GM10847 (cell line): Measurements from ENCODE around the gene CCDC148.

Source experiments
- POLR2A ChIP-seq: IDR thresholded peaks from 2 replicates; pipeline ENCODE4 v1.6.1; 2011; ENCODE audit not compliant: insufficient read length; ENCODE audit errors: extremely low read depth

CCDC148 gene

GRCh38 chr2:158402665-158403064 is 53.9 kb downstream of the CCDC148 start:
- TF ChIP-seq POLR2A = no peak

DNA sequence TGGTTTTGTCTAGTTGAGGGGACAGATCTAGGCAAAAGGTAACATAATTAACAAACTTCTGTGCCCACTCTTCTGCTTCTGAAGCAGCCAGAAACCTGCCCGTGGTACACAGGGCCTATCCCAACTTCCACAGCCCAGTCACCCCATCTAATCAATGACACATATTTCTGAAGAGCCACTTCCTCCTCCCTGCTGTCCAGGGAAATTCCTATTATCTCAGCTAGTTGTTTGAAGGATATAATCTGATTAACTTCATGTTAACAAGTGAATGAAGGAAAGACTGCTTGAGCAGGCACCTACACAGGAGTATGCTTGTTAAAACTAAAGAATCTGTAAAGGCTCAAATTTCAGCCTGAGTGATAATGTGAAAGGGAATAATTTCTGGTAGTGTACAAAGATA is 61.4 kb downstream of the CCDC148 start:
- no peak for TF ChIP-seq POLR2A

DNA sequence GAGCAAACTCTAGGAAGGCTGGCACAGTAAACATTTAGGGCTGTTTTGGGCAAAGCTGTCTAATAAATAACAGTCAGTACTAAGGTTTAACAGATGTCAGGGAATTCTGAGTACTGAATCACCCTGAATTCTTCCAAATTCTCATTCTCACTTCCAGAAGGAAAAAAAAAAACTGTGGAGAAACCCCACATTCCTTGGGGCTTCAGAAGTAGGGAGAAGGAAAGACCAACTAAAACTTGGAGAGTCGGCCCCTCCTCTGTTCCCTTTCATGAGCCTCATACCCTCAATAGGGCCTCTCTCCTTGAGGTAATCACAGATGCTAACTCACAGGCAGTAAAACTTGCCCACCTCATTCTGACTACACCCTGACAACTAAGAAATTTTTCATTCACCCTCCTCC is 62.1 kb downstream of the CCDC148 start:
- no peak for TF ChIP-seq POLR2A

GRCh38 chr2:158393886-158394285 is 62.7 kb downstream of the CCDC148 start:
- TF ChIP-seq POLR2A = no peak

DNA sequence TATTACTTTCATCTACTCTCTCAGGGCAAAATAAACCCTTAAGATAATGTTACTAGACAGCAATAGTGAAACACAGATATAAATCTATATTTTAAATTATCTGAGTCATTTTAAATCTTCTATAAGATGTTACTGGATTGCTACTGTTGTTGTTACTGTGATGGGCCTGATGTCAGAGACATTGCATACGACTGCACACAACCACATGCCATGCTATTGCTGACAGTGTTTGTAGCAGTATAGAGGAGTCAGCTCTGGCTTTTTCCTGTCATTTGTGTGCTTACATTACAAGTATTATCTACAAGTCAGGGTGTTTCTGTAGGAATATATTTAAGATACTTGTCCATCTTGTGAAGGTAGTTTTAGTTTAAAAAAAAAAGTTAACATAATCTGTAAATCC is 63.9 kb downstream of the CCDC148 start:
- TF ChIP-seq POLR2A = no peak

GRCh38 chr2:158391876-158392275 is 64.7 kb downstream of the CCDC148 start:
- no peak for TF ChIP-seq POLR2A

DNA sequence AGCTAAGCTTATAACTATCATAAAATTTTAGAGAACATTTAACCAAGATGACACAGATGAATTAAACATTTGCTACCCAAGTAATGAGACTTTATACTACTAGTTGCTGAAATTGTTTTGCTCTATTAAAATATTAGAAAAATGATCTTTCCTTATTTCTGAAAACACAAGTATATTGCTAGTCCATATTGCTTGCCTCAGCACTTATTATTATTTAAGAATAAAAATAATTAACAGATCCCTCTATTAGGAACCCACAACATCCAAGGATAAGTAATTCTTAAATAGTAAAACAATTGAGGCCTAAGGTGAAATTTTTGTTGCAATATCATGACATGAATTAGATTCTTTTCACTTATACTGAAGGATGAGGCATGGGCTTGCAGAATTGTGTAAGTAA is 65.2 kb downstream of the CCDC148 start:
- TF ChIP-seq POLR2A = no peak

- no peak for TF ChIP-seq POLR2A
Measured at GRCh38 chr2:158388159-158388558, 68.4 kb downstream of the CCDC148 start.

GRCh38 chr2:158385646-158386045 is 70.9 kb downstream of the CCDC148 start:
- no peak for TF ChIP-seq POLR2A

DNA sequence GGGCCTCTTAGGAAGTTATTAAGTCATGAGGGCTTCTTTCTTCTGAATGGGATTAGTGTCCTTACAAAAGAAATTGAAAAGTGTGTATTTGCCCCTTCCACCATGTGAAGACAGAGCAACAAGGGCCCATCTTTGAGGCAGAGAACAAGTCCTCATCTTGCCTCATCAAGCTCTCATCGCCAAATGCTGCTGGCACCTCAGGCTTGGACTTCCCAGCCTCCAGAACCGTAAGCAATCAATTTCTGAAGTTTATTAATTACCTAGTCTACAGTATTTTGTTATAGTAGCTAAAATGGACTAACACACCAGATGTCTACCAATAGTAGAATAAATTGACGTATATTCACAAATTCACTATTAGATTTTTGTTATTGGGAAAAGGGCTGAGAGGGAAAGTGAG is 74.6 kb downstream of the CCDC148 start:
- TF ChIP-seq POLR2A = no peak

- no peak for TF ChIP-seq POLR2A
Measured at GRCh38 chr2:158381205-158381604, 75.3 kb downstream of the CCDC148 start.

- TF ChIP-seq POLR2A = no peak
Measured at GRCh38 chr2:158380746-158381145, 75.8 kb downstream of the CCDC148 start.

DNA sequence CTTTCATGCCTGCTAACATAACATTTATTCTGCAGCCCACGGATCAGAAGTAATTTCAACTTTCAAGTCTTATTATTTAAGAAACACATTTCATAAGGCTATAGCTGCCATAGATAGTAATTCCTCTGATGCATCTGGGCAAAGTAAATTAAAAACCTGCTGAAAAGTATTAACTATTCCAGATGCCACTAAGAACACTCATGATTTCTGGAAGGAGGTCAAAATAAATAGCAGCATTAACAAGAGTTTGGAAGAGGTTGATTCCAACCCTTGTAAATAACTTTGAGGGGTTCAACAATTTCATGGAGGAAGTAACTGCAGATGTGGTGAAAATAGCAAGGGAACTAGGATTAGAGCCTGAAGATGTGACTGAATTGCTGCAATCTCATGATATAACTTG is 77.6 kb downstream of the CCDC148 start:
- no peak for TF ChIP-seq POLR2A

- TF ChIP-seq POLR2A = no peak
Measured at GRCh38 chr2:158366342-158366741, 90.2 kb downstream of the CCDC148 start.

- TF ChIP-seq POLR2A = no peak
Measured at GRCh38 chr2:158359846-158360245, 96.7 kb downstream of the CCDC148 start.

DNA sequence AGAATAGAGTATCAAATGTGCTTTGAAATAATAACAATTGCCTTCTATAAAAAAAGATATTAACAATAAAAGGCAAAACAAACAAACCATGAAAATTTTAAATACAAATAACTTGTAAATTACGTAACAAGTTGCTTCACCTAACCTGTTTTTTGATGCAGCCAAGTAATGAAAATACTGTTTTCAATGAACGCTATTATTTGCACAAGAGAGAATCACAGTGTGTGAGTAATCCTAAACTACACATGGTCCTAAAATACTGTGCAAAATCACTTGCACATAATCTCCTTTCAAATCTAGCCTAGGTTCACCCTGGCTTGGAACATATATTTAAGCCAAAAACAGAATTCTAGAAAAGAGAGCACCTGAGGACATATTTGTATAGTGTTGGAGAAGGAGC is 98.9 kb downstream of the CCDC148 start:
- TF ChIP-seq POLR2A = no peak

DNA sequence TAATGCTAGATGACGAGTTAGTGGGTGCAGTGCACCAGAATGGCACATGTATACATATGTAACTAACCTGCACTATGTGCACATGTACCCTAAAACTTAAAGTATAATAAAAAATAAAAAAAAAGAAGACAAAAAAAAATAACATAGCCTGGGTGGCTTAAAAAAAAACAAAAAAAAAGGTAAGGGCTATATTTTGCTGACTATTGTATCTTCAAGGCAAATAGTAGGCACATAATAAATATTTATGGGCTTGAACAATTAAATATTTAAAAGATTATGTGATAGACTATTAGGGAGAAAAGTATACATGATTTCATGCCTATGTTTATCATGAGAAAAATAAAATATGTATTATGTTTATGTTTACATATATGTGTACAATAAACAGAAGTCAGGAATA is 99.4 kb downstream of the CCDC148 start:
- no peak for TF ChIP-seq POLR2A

DNA sequence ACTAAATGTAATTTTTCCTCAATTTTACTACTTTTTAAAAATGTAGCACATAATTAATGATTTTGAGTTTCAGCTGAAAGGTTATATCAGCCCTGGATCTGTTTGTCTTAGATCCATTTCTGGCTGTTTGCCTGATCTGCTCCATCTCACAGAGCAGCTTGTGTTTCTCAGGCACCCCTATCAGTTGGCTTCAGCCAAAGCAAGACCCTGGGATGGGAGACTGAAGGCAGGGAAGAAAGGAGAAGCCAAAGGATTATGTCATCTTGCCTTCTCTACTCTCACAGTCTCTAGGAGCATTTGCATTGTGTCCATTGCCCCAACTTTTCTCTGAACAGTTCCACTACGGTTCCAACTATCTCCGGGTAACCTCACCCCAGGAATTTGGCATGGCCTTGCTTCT is 110.5 kb downstream of the CCDC148 start:
- no peak for TF ChIP-seq POLR2A

DNA sequence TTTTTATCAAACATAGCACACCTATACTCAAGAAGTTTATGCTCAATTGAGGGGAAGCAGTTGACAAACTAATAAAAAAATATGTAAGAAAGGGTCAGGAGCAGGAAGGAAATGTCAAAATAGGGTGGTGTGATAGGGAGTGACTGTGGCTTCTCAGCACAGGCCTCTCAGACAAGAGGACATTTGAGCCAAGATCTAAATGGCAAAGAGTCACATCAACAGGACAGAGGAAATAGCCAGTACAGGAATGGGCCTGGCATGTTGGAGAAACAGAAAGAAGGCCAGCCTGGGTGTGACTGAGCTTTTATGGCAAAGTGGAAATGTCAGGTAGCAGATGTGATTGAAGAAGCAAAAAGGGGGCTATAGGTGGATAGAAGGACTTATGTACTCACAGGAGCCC is 117.0 kb downstream of the CCDC148 start:
- no peak for TF ChIP-seq POLR2A

- TF ChIP-seq POLR2A = no peak
Measured at GRCh38 chr2:158337018-158337417, 119.5 kb downstream of the CCDC148 start.
